Measurements from ENCODE around the gene HPCAL1. TPM values are rescaled to one million over a fixed set of nuclear protein-coding genes. Genes with fewer than 3 reads are reported as not detected.

Gene HPCAL1
- total RNA-seq, 4 donors from 2014 or later, result 18.6 to 59.5 (median 37.1) TPM

- TF ChIP-seq CTCF (IDR thresholded peaks at IDR 0.05; ENCODE audit: low read depth), result no peak
Measured at GRCh38 chr2:10323535-10323934, 20.8 kb downstream of the HPCAL1 start.

DNA sequence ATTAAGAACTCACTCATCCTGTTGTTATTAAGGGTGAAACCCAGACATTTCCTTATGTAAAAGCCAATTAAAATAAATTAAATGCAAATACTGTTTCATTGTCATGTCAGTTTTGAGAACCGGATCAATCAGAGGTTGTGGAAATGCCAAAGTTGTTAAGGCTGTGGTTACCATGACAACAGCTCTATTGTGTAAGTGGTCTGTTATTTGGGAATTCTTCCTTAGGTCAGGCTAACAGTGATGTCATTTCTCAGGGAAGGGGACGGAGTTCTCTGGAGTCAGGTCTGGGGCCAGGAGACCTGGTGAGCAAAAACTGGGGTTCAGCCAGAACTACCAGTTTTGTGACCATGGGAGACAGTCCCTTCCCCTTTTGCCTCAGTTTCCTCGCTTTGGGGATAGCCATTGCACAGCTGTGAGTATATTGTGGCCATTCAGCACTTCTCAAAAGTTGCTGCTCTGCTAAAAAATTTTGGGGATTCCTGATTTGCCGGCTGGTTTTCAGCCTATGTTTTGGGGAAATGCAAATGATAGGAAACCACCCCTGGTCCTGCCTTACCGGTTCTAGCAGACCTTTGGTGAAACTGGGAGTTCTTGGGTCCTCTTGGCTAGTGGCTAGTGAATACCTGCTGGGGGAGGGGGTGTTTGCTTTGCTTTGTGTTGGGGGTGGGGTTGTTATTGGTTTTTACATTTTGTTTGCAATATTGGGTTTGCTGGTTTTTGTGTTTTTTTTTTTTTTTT, 21.6 kb downstream of the HPCAL1 start:
- no peak for TF ChIP-seq CTCF (IDR thresholded peaks at IDR 0.05; ENCODE audit: low read depth)

- TF ChIP-seq CTCF (IDR thresholded peaks at IDR 0.05; ENCODE audit: low read depth), result no peak
Measured at GRCh38 chr2:10325278-10326145, 22.8 kb downstream of the HPCAL1 start.

GRCh38 chr2:10326151-10326616, 23.5 kb downstream of the HPCAL1 start:
- no peak for TF ChIP-seq CTCF (IDR thresholded peaks at IDR 0.05; ENCODE audit: low read depth)

- no peak for TF ChIP-seq CTCF (IDR thresholded peaks at IDR 0.05; ENCODE audit: low read depth)
Measured at GRCh38 chr2:10326707-10327594, 24.2 kb downstream of the HPCAL1 start.

- no peak for TF ChIP-seq CTCF (IDR thresholded peaks at IDR 0.05; ENCODE audit: low read depth)
Measured at GRCh38 chr2:10327896-10328669, 25.4 kb downstream of the HPCAL1 start.

All from subcutaneous adipose tissue (tissue), 4 donors.